Suprapubic skin (tissue), 4 donors: ENCODE results near the gene KLRF2. TPM values are rescaled to one million over a fixed set of nuclear protein-coding genes. Genes with fewer than 3 reads are reported as not detected.

Experiments used
- DNase-seq, 2 donors: peaks; one replicate each; pipeline ENCODE4 v3.0.0-alpha.2; 2019; ENCODE audit warnings: low spot score in 2 of 2
- H3K27ac ChIP-seq: fragments of 200-600 bp; sonication (generic); one replicate; pipeline ENCODE4 v1.5.1; 2019
- H3K27me3 ChIP-seq: fragments of 200-600 bp; sonication (generic); one replicate; pipeline ENCODE4 v1.5.1; 2019
- H3K36me3 ChIP-seq: fragments of 200-600 bp; sonication (generic); one replicate; pipeline ENCODE4 v1.5.1; 2019
- H3K4me1 ChIP-seq: fragments of 200-600 bp; sonication (generic); one replicate; pipeline ENCODE4 v1.5.1; 2019
- H3K4me3 ChIP-seq: fragments of 200-600 bp; sonication (generic); one replicate; pipeline ENCODE4 v1.5.1; 2019; ENCODE audit warnings: mild to moderate bottlenecking
- H3K9me3 ChIP-seq: fragments of 200-600 bp; sonication (generic); one replicate; pipeline ENCODE4 v1.5.1; 2019
- CTCF ChIP-seq, 2 donors: fragments of 200-600 bp in 1 of 2; fragments of 450-650 bp in 1 of 2; sonication (generic) in 1 of 2; IDR thresholded peaks; one replicate each; pipeline ENCODE4 v1.5.1; 2016 to 2019; ENCODE audit warnings: antibody characterized with exemption in 2 of 2, mild to moderate bottlenecking in 1 of 2, moderate library complexity in 1 of 2
- EP300 ChIP-seq: sonication (generic); formaldehyde crosslinking; IDR thresholded peaks from one replicate; pipeline ENCODE4 v1.6.1; 2017; ENCODE audit warnings: antibody characterized with exemption
- POLR2A ChIP-seq, 2 donors: fragments of 450-650 bp; IDR thresholded peaks; one replicate each; pipeline ENCODE4 v1.6.1; 2017; ENCODE audit warnings: antibody characterized with exemption in 2 of 2, mild to moderate bottlenecking in 2 of 2, moderate library complexity in 2 of 2
- POLR2AphosphoS5 ChIP-seq, 3 donors: sonication (generic); formaldehyde crosslinking; IDR thresholded peaks; one replicate each; pipeline ENCODE4 v1.6.1; 2017; ENCODE audit warnings: antibody characterized with exemption in 3 of 3
- WGBS: methylation state at CpG from one replicate; pipeline ENCODE4 v1.1.5; 2018; 5-methylcytosine and 5-hydroxymethylcytosine counted together
- total RNA-seq, 4 donors: library from RNA; depleted of rRNA; stranded (reverse); fragments of >200 nt; gene quantifications; one replicate each; pipeline ENCODE4 v1.1.0, GENCODE V29; 2016

Gene KLRF2, protein sequence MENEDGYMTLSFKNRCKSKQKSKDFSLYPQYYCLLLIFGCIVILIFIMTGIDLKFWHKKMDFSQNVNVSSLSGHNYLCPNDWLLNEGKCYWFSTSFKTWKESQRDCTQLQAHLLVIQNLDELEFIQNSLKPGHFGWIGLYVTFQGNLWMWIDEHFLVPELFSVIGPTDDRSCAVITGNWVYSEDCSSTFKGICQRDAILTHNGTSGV
- total RNA-seq = not detected

- Histone ChIP-seq H3K27ac (no peak within 1 kb of the TSS), H3K27me3 (no peaks in the 10 kb centered on the region), H3K4me1 (peaks cover 14% of the 10 kb centered on the region), H3K9me3 (no peaks in the 10 kb centered on the region), H3K4me3 (no peak within 1 kb of the TSS), H3K36me3 (no peaks in the 10 kb centered on the region)
- no peak for TF ChIP-seq POLR2A (IDR thresholded peaks at IDR 0.05)
- TF ChIP-seq EP300 = no peak
- TF ChIP-seq CTCF (IDR thresholded peaks at IDR 0.05) = no peak
- TF ChIP-seq POLR2AphosphoS5 (IDR thresholded peaks at IDR 0.05) = no peak
- WGBS = 98% methylated on average over 3 of the region's 3 CpGs
- no peak for DNase-seq
Observed at GRCh38 chr12:9881246-9881645, at the start of gene KLRF2. Gene KLRF2, plus strand, starts transcription at chr12:9881489. Its CDS starts 107 bp downstream, at chr12:9881596.

DNA sequence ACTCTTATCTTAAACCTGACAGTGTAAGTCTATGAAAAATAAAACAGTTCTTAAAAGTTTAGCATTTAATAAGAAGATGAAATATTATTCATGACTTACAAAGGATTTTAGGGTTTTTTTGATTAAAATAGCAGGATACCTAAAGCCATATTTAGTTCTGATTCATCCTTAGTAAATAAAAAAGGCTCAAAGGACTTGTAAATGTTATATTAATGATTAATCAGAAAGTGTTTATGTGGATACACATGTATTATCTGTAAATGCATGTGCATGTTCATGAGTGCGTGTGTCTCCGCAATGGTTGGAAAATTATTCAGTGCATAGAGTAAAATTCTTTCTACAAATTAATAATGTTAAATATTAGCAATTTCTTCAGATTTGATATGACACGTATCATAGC, 49.6 kb upstream of the KLRF2 start:
- H3K36me3 ChIP-seq = no peaks in the 10 kb centered on the region
- no peak for DNase-seq
- H3K9me3 ChIP-seq = no peaks in the 10 kb centered on the region
- no peak for TF ChIP-seq POLR2A (IDR thresholded peaks at IDR 0.05)
- TF ChIP-seq CTCF (IDR thresholded peaks at IDR 0.05) = no peak
- TF ChIP-seq EP300 = no peak
- TF ChIP-seq POLR2AphosphoS5 (IDR thresholded peaks at IDR 0.05) = no peak
- H3K27ac ChIP-seq = no peak overlapping the region
- no peaks in the 10 kb centered on the region for H3K27me3 ChIP-seq
- no peaks in the 10 kb centered on the region for H3K4me1 ChIP-seq
- WGBS = 65% methylated on average over 3 of the region's 3 CpGs
- H3K4me3 ChIP-seq = no peak overlapping the region

DNA sequence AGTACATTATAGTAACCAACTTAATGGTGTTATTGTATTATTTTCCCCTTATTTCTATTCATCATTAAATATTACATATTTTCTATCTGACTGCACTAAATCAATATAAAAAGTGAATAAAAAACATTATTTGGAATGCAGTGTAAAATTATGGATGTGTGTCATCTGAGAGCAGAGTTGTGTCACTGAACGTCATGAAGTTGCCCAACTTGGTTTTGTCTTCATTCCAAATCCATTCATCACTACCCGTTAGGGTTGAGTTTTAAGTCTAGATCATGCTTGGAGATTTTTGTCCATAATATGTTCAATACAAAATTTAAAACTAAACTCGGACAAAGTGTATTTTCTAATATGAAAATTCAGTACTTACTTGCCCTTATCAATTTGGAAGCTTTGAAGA, 37.9 kb upstream of the KLRF2 start:
- 63% methylated on average over 3 of the region's 3 CpGs for WGBS
- no peak for TF ChIP-seq POLR2AphosphoS5 (IDR thresholded peaks at IDR 0.05)
- TF ChIP-seq POLR2A (IDR thresholded peaks at IDR 0.05) = no peak
- no peak for TF ChIP-seq CTCF (IDR thresholded peaks at IDR 0.05)
- no peak for TF ChIP-seq EP300
- no peak overlapping the region for H3K4me3 ChIP-seq
- no peaks in the 10 kb centered on the region for H3K36me3 ChIP-seq
- H3K27ac ChIP-seq = no peak overlapping the region
- peaks cover 7% of the 10 kb centered on the region for H3K9me3 ChIP-seq
- DNase-seq = no peak
- H3K27me3 ChIP-seq = no peaks in the 10 kb centered on the region
- no peaks in the 10 kb centered on the region for H3K4me1 ChIP-seq

- Histone ChIP-seq H3K36me3 (peaks cover 22% of the 10 kb centered on the region), H3K4me1 (no peaks in the 10 kb centered on the region), H3K4me3 (no peak overlapping the region), H3K27me3 (no peaks in the 10 kb centered on the region), H3K9me3 (peaks cover 13% of the 10 kb centered on the region), H3K27ac (no peak overlapping the region)
- no peak for DNase-seq
- TF ChIP-seq POLR2AphosphoS5 (IDR thresholded peaks at IDR 0.05) (no peak), CTCF (IDR thresholded peaks at IDR 0.05) (no peak), EP300 (no peak), POLR2A (IDR thresholded peaks at IDR 0.05) (no peak)
- WGBS = 84% methylated on average over 3 of the region's 5 CpGs
Observed at GRCh38 chr12:9848899-9849298, 32.4 kb upstream of the KLRF2 start.

- H3K27me3 ChIP-seq = no peaks in the 10 kb centered on the region
- peaks cover 13% of the 10 kb centered on the region for H3K9me3 ChIP-seq
- WGBS = 95% methylated on average over 5 of the region's 5 CpGs
- H3K4me3 ChIP-seq = no peak overlapping the region
- peaks cover 27% of the 10 kb centered on the region for H3K36me3 ChIP-seq
- no peak for DNase-seq
- no peak for TF ChIP-seq CTCF (IDR thresholded peaks at IDR 0.05)
- no peak for TF ChIP-seq POLR2A (IDR thresholded peaks at IDR 0.05)
- TF ChIP-seq POLR2AphosphoS5 (IDR thresholded peaks at IDR 0.05) = no peak
- TF ChIP-seq EP300 = no peak
- H3K27ac ChIP-seq = no peak overlapping the region
- no peaks in the 10 kb centered on the region for H3K4me1 ChIP-seq
Observed at GRCh38 chr12:9851050-9851449, 30.2 kb upstream of the KLRF2 start.
